ENCODE results near the gene STX18.
"Not testable (repeated sequence)": the region's sequence is repeated elsewhere in the genome, so short reads cannot be mapped to it uniquely, and the experiment has no call there.

The STX18 gene

GRCh38 chr4:4554234-4554633, 12.4 kb upstream of the STX18 start:
- no peak for DNase-seq

GRCh38 chr4:4552042-4552441, 10.2 kb upstream of the STX18 start:
- DNase-seq, result not testable (repeated sequence)

- DNase-seq, result not testable (repeated sequence)
These were observed 8.3 kb upstream of the STX18 start for GRCh38 chr4:4550161-4550560.

GRCh38 chr4:4549534-4549933, 7.7 kb upstream of the STX18 start:
- no peak for DNase-seq

- no peak for DNase-seq
These were observed 1.1 kb upstream of the STX18 start for GRCh38 chr4:4542774-4543485.

- peak; percentile 32 for DNase-seq
These were observed 712 bp downstream of the STX18 start for GRCh38 chr4:4541040-4541631.

- no peak for DNase-seq
These were observed 2.4 kb downstream of the STX18 start for GRCh38 chr4:4539481-4539880.

- no peak for DNase-seq
These were observed 6.3 kb downstream of the STX18 start for GRCh38 chr4:4535590-4535989.

GRCh38 chr4:4534515-4535145, 7.2 kb downstream of the STX18 start:
- DNase-seq, result no peak

GRCh38 chr4:4533461-4534169, 8.2 kb downstream of the STX18 start:
- DNase-seq, result no peak

GRCh38 chr4:4532371-4533154, 9.3 kb downstream of the STX18 start:
- DNase-seq, result no peak

- DNase-seq, result no peak
These were observed 12.5 kb downstream of the STX18 start for GRCh38 chr4:4529392-4529791.

GRCh38 chr4:4526401-4526800, 15.4 kb downstream of the STX18 start:
- no peak for DNase-seq

- DNase-seq, result no peak
These were observed 17.5 kb downstream of the STX18 start for GRCh38 chr4:4524364-4524763.

- DNase-seq, result no peak
These were observed 20.1 kb downstream of the STX18 start for GRCh38 chr4:4521731-4522130.

GRCh38 chr4:4521136-4521535, 20.7 kb downstream of the STX18 start:
- no peak for DNase-seq

GRCh38 chr4:4519297-4519894, 22.5 kb downstream of the STX18 start:
- peak; percentile 27 for DNase-seq

GRCh38 chr4:4518747-4519146, 23.1 kb downstream of the STX18 start:
- no peak for DNase-seq

GRCh38 chr4:4514786-4515185, 27.1 kb downstream of the STX18 start:
- no peak for DNase-seq

GRCh38 chr4:4512282-4512681, 29.6 kb downstream of the STX18 start:
- no peak for DNase-seq

GRCh38 chr4:4510641-4511040, 31.2 kb downstream of the STX18 start:
- DNase-seq, result not testable (repeated sequence)

GRCh38 chr4:4509521-4509920, 32.3 kb downstream of the STX18 start:
- no peak for DNase-seq
